PFSK-1 (cell line): Measurements from ENCODE around the gene ISG15.
A peak's percentile ranks its signal among the peaks of the same experiment; 100 is the strongest.

Experiments used
- FOXP2 ChIP-seq: optimal IDR thresholded peaks from 2 replicates; pipeline ENCODE3; 2011; ENCODE audit warnings: borderline replicate concordance, control low read depth, inconsistent platforms; ENCODE audit not compliant: insufficient read depth; ENCODE audit errors: extremely low read length, extremely low read depth
- POLR2AphosphoS5 ChIP-seq: IDR thresholded peaks from 2 replicates; pipeline ENCODE4 v1.6.1; 2012; ENCODE audit warnings: low read depth, mild to moderate bottlenecking, control low read depth, low read length, moderate library complexity
- SIN3A ChIP-seq: IDR thresholded peaks from 2 replicates; pipeline ENCODE4 v1.6.1; 2012; ENCODE audit warnings: mild to moderate bottlenecking, low read length, moderate library complexity, borderline replicate concordance; ENCODE audit not compliant: insufficient read depth
- TAF1 ChIP-seq: IDR thresholded peaks from 2 replicates; pipeline ENCODE4 v1.6.1; 2012; ENCODE audit warnings: low read length, control low read depth, borderline replicate concordance; ENCODE audit not compliant: insufficient read depth
- TF ChIP-seq, protein P1 (sequence below), 2 experiments: IDR thresholded peaks; 2 replicates each; pipeline versions ENCODE4 v1.6.1 to v1.8.0; 2011 to 2012; ENCODE audit warnings: low read depth in 2 of 2, low read length in 2 of 2, control low read depth in 1 of 2, inconsistent platforms in 1 of 2, mild to moderate bottlenecking in 1 of 2, moderate library complexity in 1 of 2; ENCODE audit not compliant: insufficient read depth in 1 of 2

The ISG15 gene

DNA sequence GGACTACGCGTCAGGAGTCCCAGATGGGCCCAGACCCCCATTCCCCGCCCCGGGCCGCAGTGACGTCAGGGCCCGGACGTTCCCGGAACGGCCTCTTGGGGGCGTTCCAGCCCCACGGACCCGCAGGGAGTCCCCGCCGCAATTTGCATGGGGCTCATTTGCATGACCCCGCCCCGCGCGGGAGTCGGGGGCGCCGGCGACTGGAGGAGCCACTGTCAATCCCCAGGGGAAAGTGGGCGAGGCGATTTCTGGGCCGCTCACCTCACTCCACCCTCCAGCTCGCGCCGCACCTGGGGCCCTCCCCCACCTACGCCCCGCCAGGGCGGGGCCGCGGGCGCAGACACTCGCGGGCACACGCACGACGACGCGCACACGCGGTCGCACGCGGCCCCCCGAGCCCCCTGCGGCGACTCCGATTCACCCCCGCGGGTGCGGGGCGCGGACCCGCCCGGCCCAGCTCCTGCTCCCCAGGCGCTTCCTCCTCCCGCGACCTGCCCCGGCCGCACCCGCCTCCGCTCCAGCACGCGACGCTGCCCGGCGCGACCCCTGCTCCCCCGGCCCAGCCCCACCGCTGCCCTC is 19.8 kb downstream of the ISG15 start:
- TF ChIP-seq POLR2AphosphoS5 = no peak
- TF ChIP-seq FOXP2 = no peak
- no peak for TF ChIP-seq SIN3A
- no peak for TF ChIP-seq TAF1
- TF ChIP-seq, protein P1, sequence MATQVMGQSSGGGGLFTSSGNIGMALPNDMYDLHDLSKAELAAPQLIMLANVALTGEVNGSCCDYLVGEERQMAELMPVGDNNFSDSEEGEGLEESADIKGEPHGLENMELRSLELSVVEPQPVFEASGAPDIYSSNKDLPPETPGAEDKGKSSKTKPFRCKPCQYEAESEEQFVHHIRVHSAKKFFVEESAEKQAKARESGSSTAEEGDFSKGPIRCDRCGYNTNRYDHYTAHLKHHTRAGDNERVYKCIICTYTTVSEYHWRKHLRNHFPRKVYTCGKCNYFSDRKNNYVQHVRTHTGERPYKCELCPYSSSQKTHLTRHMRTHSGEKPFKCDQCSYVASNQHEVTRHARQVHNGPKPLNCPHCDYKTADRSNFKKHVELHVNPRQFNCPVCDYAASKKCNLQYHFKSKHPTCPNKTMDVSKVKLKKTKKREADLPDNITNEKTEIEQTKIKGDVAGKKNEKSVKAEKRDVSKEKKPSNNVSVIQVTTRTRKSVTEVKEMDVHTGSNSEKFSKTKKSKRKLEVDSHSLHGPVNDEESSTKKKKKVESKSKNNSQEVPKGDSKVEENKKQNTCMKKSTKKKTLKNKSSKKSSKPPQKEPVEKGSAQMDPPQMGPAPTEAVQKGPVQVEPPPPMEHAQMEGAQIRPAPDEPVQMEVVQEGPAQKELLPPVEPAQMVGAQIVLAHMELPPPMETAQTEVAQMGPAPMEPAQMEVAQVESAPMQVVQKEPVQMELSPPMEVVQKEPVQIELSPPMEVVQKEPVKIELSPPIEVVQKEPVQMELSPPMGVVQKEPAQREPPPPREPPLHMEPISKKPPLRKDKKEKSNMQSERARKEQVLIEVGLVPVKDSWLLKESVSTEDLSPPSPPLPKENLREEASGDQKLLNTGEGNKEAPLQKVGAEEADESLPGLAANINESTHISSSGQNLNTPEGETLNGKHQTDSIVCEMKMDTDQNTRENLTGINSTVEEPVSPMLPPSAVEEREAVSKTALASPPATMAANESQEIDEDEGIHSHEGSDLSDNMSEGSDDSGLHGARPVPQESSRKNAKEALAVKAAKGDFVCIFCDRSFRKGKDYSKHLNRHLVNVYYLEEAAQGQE (IDR thresholded peaks at IDR 0.05; ENCODE audit: insufficient read depth in 1 of 2, low read depth in 2 of 2, low read length in 2 of 2) = no peak

- TF ChIP-seq, protein P1 (IDR thresholded peaks at IDR 0.05; ENCODE audit: insufficient read depth in 1 of 2, low read depth in 2 of 2, low read length in 2 of 2) = no peak
- TF ChIP-seq POLR2AphosphoS5 (no peak), SIN3A (no peak), TAF1 (no peak), FOXP2 (no peak)
Measured at GRCh38 chr1:1033731-1034438, 20.6 kb downstream of the ISG15 start.

DNA sequence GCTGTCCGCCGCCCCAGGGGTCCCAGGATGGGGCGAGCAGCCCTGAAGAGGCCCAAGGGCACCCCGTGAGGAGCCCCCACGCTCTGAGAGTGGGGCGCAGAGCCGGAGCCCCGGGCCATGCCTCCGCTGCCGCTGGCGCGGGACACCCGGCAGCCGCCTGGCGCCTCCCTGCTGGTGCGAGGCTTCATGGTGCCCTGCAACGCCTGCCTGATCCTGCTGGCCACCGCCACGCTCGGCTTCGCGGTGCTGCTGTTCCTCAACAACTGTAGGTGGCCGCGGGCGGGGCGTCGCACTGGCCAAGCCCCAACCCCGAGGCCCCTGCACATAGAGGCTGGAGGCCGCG is 21.1 kb downstream of the ISG15 start:
- no peak for TF ChIP-seq FOXP2
- TF ChIP-seq POLR2AphosphoS5 = no peak
- no peak for TF ChIP-seq SIN3A
- TF ChIP-seq, protein P1 (IDR thresholded peaks at IDR 0.05; ENCODE audit: insufficient read depth in 1 of 2, low read depth in 2 of 2, low read length in 2 of 2) = no peak
- no peak for TF ChIP-seq TAF1

DNA sequence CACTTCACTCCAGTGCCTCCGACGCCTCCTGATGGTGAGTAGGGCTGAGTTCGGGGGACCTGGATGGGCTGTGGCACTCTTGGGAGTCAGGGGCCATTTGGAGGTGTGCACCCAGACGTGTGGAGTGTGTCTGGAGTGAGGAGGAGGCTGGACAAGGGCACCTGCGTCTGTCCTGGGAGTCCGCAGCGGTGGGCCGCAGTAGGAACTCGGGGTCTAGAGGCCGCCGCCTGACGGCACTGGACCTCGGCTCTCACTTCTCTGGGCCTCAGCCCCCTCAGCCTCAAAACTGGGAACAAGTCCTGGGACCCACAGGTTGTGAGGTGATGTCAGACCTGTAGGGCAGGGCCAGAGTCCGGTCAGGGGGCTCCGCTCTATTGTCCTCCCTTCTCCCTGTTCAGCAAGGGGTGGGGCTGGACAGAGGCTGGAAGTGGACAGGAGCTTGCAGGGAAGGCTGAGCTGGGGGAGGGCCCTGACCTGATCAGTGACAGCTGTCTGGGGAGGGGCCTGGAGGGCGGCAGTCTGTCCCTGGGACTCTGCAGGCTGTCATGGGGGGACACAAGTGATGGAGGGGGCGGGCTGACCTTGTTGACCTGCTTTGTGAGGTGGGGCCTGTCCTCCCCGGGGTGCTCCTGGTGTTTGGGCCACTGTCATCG is 22.1 kb downstream of the ISG15 start:
- TF ChIP-seq, protein P1 (IDR thresholded peaks at IDR 0.05; ENCODE audit: insufficient read depth in 1 of 2, low read depth in 2 of 2, low read length in 2 of 2) = peak in 1 of 2 experiments; percentile 70; a peak in 2 of 4 replicates
- TF ChIP-seq POLR2AphosphoS5 = no peak
